GM18870 (cell line): ENCODE results near the gene MTUS2.

ENCODE experiments used
- ATAC-seq: cut with Tn5 transposase; IDR thresholded peaks from one replicate; pipeline ENCODE4 v1.9.1; 2021; ENCODE audit warnings: moderate library complexity; ENCODE audit not compliant: unreplicated experiment

The MTUS2 gene

GRCh38 chr13:29436721-29437280 lies 616.7 kb downstream of the MTUS2 start:
- ATAC-seq, result no peak

GRCh38 chr13:29438769-29439168 lies 618.6 kb downstream of the MTUS2 start:
- no peak for ATAC-seq

GRCh38 chr13:29439601-29440388 lies 619.7 kb downstream of the MTUS2 start:
- no peak for ATAC-seq

- ATAC-seq, result no peak
Observed at GRCh38 chr13:29441306-29441705, 621.2 kb downstream of the MTUS2 start.

GRCh38 chr13:29446016-29446415 lies 625.9 kb downstream of the MTUS2 start:
- no peak for ATAC-seq

- ATAC-seq, result no peak
Observed at GRCh38 chr13:29448174-29448573, 628.0 kb downstream of the MTUS2 start.

GRCh38 chr13:29449726-29450125 lies 629.6 kb downstream of the MTUS2 start:
- no peak for ATAC-seq

GRCh38 chr13:29451976-29452375 lies 631.8 kb downstream of the MTUS2 start:
- ATAC-seq, result no peak

- ATAC-seq, result no peak
Observed at GRCh38 chr13:29452773-29453616, 632.9 kb downstream of the MTUS2 start.

- ATAC-seq, result no peak
Observed at GRCh38 chr13:29453617-29454011, 633.5 kb downstream of the MTUS2 start.

- ATAC-seq, result no peak
Observed at GRCh38 chr13:29454931-29455481, 634.9 kb downstream of the MTUS2 start.

GRCh38 chr13:29456419-29456818 lies 636.3 kb downstream of the MTUS2 start:
- no peak for ATAC-seq

GRCh38 chr13:29457299-29457698 lies 637.2 kb downstream of the MTUS2 start:
- ATAC-seq, result no peak

GRCh38 chr13:29458419-29458818 lies 638.3 kb downstream of the MTUS2 start:
- no peak for ATAC-seq

- ATAC-seq, result no peak
Observed at GRCh38 chr13:29459813-29460355, 639.7 kb downstream of the MTUS2 start.

GRCh38 chr13:29464105-29464679 lies 644.1 kb downstream of the MTUS2 start:
- no peak for ATAC-seq

- no peak for ATAC-seq
Observed at GRCh38 chr13:29465741-29466293, 645.7 kb downstream of the MTUS2 start.

- no peak for ATAC-seq
Observed at GRCh38 chr13:29471551-29471950, 651.4 kb downstream of the MTUS2 start.

GRCh38 chr13:29472332-29472961 lies 652.3 kb downstream of the MTUS2 start:
- ATAC-seq, result no peak

- ATAC-seq, result no peak
Observed at GRCh38 chr13:29473166-29473565, 653.0 kb downstream of the MTUS2 start.
